ENCODE data around the gene PIGH.

- TF ChIP-seq POLR2A (IDR thresholded peaks at IDR 0.05; ENCODE audit: low read depth, low read length) (no peak), TAF1 (IDR thresholded peaks at IDR 0.05; ENCODE audit: borderline replicate concordance, low read depth, low read length) (no peak), POLR2AphosphoS5 (IDR thresholded peaks at IDR 0.05; ENCODE audit: low read depth, low read length) (no peak)
These were observed 43.6 kb upstream of the PIGH start for GRCh38 chr14:67643713-67644112.

Data from GM12892 (cell line).